Colonic mucosa (tissue), 4 donors: ENCODE data around the gene GRPEL1. TPM values are rescaled to one million over a fixed set of nuclear protein-coding genes. Genes with fewer than 3 reads are reported as not detected.

Source experiments
- DNase-seq: peaks from one replicate; pipeline ENCODE4 v3.0.0-alpha.2; 2020
- H3K27ac ChIP-seq: fragments of 200-600 bp; one replicate; pipeline ENCODE4 v1.8.0; 2021
- H3K27me3 ChIP-seq: fragments of 200-600 bp; one replicate; pipeline ENCODE4 v1.8.0; 2021
- H3K36me3 ChIP-seq: fragments of 200-600 bp; one replicate; pipeline ENCODE4 v1.8.0; 2021
- H3K4me1 ChIP-seq: fragments of 200-600 bp; one replicate; pipeline ENCODE4 v1.8.0; 2021; ENCODE audit warnings: mild to moderate bottlenecking
- H3K4me3 ChIP-seq: fragments of 200-600 bp; one replicate; pipeline ENCODE4 v1.8.0; 2021
- H3K9ac ChIP-seq, 2 donors: one replicate each; pipeline ENCODE4 v1.7.0; 2013; ENCODE audit warnings: control low read depth in 2 of 2, low read depth in 2 of 2, low read length in 2 of 2
- H3K9me3 ChIP-seq: fragments of 200-600 bp; one replicate; pipeline ENCODE4 v1.8.0; 2021
- intact Hi-C: fragments of 100-400 bp; cut with DNase I; formaldehyde crosslinking; loops from one replicate; pipeline ENCODE4 v1.14.1; 2022
- total RNA-seq, 2 donors: library from RNA; stranded (reverse); fragmentation: NEBNext Ultra II Directional in 1 of 2; extraction: Animal tissue kit (Norgen Biotek cat#: 25700) in 1 of 2; gene quantifications; one replicate each; pipeline ENCODE4 v1.2.1, GENCODE V29; 2021
- TF ChIP-seq, protein P1 (sequence below): fragments of 200-600 bp; IDR thresholded peaks from one replicate; pipeline ENCODE4 v1.8.0; 2022; ENCODE audit warnings: antibody characterized with exemption, mild to moderate bottlenecking
- donor health status: healthy.
- donor health status: DM: no; HTN: no; CAD: no.
- donor health status: DM: no; HTN: no; CAD: no.

GRPEL1 gene
- total RNA-seq, 2 donors from 2014 or later, result 45.9 to 50.9 TPM

DNA sequence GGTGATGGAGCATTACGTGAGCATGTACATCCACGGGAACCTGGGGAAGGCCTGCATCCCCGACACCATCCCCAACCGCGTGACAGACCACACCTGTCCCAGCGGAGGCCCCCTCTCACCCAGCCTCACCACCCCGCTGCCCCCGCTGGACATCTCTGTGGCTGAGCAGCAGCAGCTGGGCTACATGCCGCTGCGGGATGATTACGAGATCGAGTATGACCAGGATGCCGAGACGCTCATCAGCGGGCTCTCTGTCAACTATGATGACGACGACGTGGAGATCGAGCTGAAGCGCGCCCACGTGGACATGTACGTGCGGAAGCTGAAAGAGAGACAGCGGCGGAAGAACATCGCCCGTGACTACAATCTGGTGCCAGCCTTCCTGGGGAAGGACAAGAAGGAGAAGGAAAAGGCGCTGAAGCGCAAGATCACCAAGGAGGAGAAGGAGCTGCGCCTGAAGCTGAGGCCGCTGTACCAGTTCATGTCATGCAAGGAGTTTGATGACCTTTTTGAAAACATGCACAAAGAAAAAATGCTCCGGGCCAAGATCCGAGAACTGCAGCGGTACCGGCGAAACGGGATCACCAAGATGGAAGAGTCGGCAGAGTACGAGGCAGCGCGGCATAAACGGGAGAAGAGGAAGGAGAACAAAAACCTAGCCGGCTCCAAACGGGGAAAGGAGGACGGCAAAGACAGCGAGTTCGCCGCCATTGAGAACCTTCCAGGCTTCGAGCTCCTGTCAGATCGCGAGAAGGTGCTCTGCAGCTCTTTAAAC, 13.6 kb downstream of the GRPEL1 start:
- no peak overlapping the region for H3K27ac ChIP-seq
- no peaks in the 10 kb centered on the region for H3K27me3 ChIP-seq
- TF ChIP-seq, protein P1, sequence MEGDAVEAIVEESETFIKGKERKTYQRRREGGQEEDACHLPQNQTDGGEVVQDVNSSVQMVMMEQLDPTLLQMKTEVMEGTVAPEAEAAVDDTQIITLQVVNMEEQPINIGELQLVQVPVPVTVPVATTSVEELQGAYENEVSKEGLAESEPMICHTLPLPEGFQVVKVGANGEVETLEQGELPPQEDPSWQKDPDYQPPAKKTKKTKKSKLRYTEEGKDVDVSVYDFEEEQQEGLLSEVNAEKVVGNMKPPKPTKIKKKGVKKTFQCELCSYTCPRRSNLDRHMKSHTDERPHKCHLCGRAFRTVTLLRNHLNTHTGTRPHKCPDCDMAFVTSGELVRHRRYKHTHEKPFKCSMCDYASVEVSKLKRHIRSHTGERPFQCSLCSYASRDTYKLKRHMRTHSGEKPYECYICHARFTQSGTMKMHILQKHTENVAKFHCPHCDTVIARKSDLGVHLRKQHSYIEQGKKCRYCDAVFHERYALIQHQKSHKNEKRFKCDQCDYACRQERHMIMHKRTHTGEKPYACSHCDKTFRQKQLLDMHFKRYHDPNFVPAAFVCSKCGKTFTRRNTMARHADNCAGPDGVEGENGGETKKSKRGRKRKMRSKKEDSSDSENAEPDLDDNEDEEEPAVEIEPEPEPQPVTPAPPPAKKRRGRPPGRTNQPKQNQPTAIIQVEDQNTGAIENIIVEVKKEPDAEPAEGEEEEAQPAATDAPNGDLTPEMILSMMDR, result no peak
- intact Hi-C loops, result no loop called here
- H3K9ac ChIP-seq, result no peak overlapping the region
- H3K4me3 ChIP-seq, result no peak overlapping the region
- no peaks in the 10 kb centered on the region for H3K9me3 ChIP-seq
- no peak for DNase-seq
- no peaks in the 10 kb centered on the region for H3K4me1 ChIP-seq
- H3K36me3 ChIP-seq, result peaks cover 11% of the 10 kb centered on the region

DNA sequence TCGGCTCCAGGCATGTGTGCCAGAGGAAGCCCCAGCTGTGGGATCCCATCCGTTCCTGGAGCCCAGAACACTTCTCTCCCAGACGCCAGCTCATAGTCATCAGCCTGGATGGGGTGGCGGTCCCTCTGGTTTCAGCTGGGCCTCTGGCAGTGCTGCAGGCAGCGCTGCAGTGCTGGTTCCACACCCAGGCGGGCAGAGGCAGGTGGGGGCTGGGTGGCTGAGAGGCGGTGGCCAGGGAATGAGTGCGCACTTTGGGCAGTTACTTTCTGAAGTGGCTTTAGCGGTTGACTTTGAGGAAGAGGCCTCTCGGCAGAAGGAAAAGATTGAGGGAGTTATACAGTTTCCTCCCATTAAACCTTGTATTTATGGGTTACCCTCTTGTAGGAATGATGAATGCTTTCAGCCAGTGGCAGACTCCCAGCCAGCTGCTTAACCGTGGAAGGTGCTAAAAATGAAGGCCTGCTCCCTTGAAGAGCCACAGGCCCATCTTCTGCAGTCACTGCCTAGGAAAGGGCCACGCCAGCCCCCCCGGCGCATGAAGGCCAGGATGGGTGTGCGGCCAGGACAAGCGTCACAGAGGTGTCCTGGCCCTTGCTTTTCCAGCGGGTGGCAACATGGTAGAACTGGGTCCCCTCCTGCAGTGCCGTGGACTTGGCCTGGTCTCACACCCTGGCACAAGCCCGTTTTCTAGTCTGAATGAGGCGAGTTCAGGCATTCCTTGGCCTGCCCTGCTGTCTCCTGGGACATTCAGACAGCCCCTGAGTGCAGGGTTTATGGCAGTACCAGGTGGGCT, 14.7 kb downstream of the GRPEL1 start:
- no peak overlapping the region for H3K9ac ChIP-seq
- H3K9me3 ChIP-seq, result no peaks in the 10 kb centered on the region
- no peak overlapping the region for H3K27ac ChIP-seq
- DNase-seq, result no peak
- H3K4me1 ChIP-seq, result no peaks in the 10 kb centered on the region
- H3K27me3 ChIP-seq, result no peaks in the 10 kb centered on the region
- intact Hi-C loops, result no loop called here
- H3K36me3 ChIP-seq, result peaks cover 11% of the 10 kb centered on the region
- H3K4me3 ChIP-seq, result no peak overlapping the region
- TF ChIP-seq, protein P1, result no peak

DNA sequence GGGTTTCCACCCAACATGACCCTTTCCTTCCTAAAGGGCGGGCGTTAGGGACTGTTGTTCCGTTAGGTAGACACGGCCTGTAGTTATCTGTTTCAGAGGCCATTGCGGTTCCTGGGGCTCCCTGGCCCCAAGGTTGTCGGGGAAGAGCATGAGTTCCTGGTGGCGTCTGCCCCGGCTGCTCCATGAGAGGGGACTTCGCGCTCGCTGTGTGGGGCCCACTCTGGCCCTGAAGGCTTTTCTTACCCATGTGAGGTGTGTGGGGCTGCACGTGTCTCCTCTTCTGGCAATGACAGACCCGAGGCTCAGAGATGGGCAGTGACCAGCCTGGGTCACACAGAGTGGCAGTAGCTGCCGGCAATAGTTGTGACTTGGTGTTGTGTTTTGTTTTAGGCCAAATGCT, 15.6 kb downstream of the GRPEL1 start:
- TF ChIP-seq, protein P1, result no peak
- H3K9me3 ChIP-seq, result no peaks in the 10 kb centered on the region
- no peak overlapping the region for H3K9ac ChIP-seq
- no peak overlapping the region for H3K4me3 ChIP-seq
- DNase-seq, result no peak
- H3K4me1 ChIP-seq, result no peaks in the 10 kb centered on the region
- H3K27ac ChIP-seq, result no peak overlapping the region
- intact Hi-C loops, result no loop called here
- H3K27me3 ChIP-seq, result no peaks in the 10 kb centered on the region
- peaks cover 11% of the 10 kb centered on the region for H3K36me3 ChIP-seq

DNA sequence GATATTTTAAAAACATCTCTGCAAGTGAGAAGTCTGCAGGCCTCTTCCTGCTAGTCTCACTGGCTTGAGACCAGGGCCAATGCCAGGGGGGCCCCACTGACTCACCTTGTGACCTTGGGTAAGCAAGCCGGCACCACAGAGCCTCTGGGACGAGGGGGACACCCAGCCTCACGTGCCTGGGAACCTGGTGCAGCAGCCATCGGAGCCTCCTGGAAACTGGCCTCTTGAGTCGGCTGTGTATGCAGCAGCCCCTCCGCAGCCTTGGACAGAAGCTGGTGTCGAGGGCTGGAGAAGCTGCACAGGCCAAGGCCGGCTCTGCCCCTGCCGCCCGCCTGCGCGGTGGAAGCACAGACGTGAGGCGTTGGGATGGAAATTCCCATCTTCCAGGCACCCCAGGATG, 16.0 kb downstream of the GRPEL1 start:
- H3K27ac ChIP-seq, result no peak overlapping the region

DNA sequence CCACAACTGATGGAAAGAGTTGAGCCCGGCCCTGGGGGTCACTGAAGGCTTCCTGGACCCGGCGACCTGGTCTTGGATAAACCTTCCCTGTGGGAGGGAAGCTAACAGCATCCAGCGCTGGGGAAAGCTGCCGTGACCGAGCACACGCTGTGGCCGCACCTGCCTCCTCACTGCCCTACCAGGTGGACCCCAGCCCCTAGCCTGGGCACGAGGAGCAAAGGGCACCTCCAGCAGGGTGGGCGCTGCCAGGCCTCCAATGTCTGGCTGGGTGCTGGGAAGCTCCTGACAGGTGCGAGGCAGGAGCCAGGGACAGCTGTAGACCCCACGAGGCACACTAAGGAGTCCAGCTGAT, 16.7 kb downstream of the GRPEL1 start:
- Histone ChIP-seq H3K4me3 (no peak overlapping the region), H3K27ac (no peak overlapping the region), H3K9ac (no peak overlapping the region), H3K27me3 (no peaks in the 10 kb centered on the region), H3K9me3 (no peaks in the 10 kb centered on the region), H3K4me1 (no peaks in the 10 kb centered on the region), H3K36me3 (peaks cover 6% of the 10 kb centered on the region)
- no peak for DNase-seq
- TF ChIP-seq, protein P1, result no peak
- intact Hi-C loops, result no loop called here

More for the DNA sequence above, 16.0 kb downstream of the GRPEL1 start:
- H3K4me1 ChIP-seq, result no peaks in the 10 kb centered on the region
- no peaks in the 10 kb centered on the region for H3K9me3 ChIP-seq
- TF ChIP-seq, protein P1, result no peak
- no peaks in the 10 kb centered on the region for H3K27me3 ChIP-seq
- H3K36me3 ChIP-seq, result peaks cover 11% of the 10 kb centered on the region
- H3K9ac ChIP-seq, result no peak overlapping the region
- DNase-seq, result no peak
- no peak overlapping the region for H3K4me3 ChIP-seq
- intact Hi-C loops, result no loop called here
